ENCODE data around the gene STK11IP. TPM values are rescaled to one million over a fixed set of nuclear protein-coding genes. Genes with fewer than 3 reads are reported as not detected.
A peak's percentile ranks its signal among the peaks of the same experiment; 100 is the strongest.

STK11IP gene
- total RNA-seq, 1 experiment from 2014 or later = 29.3 TPM

DNA sequence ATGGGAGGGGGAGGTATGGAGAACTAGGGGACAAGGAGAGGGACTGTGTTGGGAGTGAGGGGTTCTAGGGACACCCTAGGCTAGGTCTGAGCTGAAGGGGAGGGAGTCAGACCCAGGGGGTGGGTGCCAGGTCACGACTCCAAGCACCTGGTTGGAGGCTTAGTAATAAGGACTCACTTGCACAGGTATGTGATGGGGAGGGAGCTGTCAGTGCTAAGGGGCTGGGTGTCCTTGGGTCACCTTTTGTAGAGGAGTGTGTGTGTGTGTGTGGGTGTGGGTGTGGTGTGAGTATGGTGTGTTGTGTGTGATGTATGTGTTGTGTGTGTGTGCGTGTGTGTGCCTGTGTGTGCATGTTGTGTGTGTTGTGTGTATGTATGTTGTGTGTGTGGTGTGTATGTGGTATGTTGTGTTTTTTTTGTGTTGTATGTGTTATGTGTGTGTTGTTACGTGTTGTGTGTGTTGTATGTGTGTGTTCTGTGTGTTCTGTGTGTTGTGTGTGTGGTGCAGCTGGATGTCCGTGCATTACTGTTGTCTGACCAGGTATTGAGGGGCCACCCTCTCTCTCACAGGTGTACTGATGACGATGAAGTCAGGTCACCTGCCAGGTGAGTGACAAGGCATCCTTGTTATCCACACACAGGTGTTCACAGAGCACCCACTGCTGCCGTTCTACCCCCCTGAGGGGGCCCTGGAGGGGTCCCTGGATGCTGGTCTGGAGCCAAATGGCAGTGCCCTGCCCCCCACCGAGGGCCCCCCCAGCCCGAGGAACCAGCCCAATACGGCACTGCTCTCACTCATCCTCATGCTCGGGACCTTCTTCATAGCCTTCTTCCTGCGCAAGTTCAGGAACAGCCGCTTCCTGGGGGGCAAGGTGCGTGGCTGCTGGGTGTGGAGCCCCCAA, 39.5 kb downstream of the STK11IP start:
- intact Hi-C loops (cut with micrococcal nuclease; ENCODE audit: unreplicated experiment) = no loop called here
- CTCF ChIA-PET = interaction anchor here (1.8 kb wide), 1 partner anchor 52 kb away, joined by 7 read pairs; no protein-coding TSS in a partner anchor
- no TSS peak for BruUV-seq (replicated peaks)
- H3K27ac Mint-ChIP-seq (ENCODE audit: unreplicated experiment) = no peak overlapping the region
- no peaks in the 10 kb centered on the region for H3K27me3 Mint-ChIP-seq (ENCODE audit: unreplicated experiment)
- DNase-seq = no peak
- TF ChIP-seq, protein P1, sequence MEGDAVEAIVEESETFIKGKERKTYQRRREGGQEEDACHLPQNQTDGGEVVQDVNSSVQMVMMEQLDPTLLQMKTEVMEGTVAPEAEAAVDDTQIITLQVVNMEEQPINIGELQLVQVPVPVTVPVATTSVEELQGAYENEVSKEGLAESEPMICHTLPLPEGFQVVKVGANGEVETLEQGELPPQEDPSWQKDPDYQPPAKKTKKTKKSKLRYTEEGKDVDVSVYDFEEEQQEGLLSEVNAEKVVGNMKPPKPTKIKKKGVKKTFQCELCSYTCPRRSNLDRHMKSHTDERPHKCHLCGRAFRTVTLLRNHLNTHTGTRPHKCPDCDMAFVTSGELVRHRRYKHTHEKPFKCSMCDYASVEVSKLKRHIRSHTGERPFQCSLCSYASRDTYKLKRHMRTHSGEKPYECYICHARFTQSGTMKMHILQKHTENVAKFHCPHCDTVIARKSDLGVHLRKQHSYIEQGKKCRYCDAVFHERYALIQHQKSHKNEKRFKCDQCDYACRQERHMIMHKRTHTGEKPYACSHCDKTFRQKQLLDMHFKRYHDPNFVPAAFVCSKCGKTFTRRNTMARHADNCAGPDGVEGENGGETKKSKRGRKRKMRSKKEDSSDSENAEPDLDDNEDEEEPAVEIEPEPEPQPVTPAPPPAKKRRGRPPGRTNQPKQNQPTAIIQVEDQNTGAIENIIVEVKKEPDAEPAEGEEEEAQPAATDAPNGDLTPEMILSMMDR (IDR thresholded peaks at IDR 0.05; ENCODE audit: unreplicated experiment) = no peak
- H3K4me1 Mint-ChIP-seq (ENCODE audit: low read depth, unreplicated experiment) = peaks cover 6% of the 10 kb centered on the region
- peaks cover 4% of the 10 kb centered on the region for H3K36me3 Mint-ChIP-seq (ENCODE audit: insufficient read depth, unreplicated experiment)
- no peaks in the 10 kb centered on the region for H3K9me3 Mint-ChIP-seq (ENCODE audit: low read depth, unreplicated experiment)
- H3K4me3 Mint-ChIP-seq (ENCODE audit: low read depth, unreplicated experiment) = no peak overlapping the region

DNA sequence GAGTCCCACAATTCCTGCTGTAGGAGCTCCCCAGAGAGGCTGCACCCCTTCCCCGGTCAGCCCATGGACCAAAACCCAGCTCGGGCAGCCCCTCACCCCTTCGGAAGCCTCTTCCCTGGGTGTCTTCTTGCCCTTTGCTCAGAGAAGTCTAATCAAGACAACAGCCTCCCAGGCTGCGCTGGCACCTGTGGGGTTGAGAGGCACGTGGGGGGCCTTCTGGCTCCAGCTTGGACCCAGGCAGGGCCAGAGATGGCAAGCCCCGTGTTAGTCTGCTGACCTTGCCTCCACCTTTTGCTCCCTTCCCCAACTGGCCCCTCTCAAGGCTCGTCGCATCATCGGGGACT, 40.2 kb downstream of the STK11IP start:
- no peak overlapping the region for H3K27ac Mint-ChIP-seq (ENCODE audit: unreplicated experiment)
- intact Hi-C loops (cut with micrococcal nuclease; ENCODE audit: unreplicated experiment) = no loop called here
- TF ChIP-seq, protein P1 (IDR thresholded peaks at IDR 0.05; ENCODE audit: unreplicated experiment) = no peak
- H3K9me3 Mint-ChIP-seq (ENCODE audit: low read depth, unreplicated experiment) = no peaks in the 10 kb centered on the region
- DNase-seq = no peak
- H3K4me3 Mint-ChIP-seq (ENCODE audit: low read depth, unreplicated experiment) = no peak overlapping the region
- H3K27me3 Mint-ChIP-seq (ENCODE audit: unreplicated experiment) = no peaks in the 10 kb centered on the region
- peaks cover 10% of the 10 kb centered on the region for H3K36me3 Mint-ChIP-seq (ENCODE audit: insufficient read depth, unreplicated experiment)
- CTCF ChIA-PET = interaction anchor here (1.8 kb wide), 1 partner anchor 52 kb away, joined by 7 read pairs; no protein-coding TSS in a partner anchor
- peaks cover 12% of the 10 kb centered on the region for H3K4me1 Mint-ChIP-seq (ENCODE audit: low read depth, unreplicated experiment)
- BruUV-seq (replicated peaks) = no TSS peak

DNA sequence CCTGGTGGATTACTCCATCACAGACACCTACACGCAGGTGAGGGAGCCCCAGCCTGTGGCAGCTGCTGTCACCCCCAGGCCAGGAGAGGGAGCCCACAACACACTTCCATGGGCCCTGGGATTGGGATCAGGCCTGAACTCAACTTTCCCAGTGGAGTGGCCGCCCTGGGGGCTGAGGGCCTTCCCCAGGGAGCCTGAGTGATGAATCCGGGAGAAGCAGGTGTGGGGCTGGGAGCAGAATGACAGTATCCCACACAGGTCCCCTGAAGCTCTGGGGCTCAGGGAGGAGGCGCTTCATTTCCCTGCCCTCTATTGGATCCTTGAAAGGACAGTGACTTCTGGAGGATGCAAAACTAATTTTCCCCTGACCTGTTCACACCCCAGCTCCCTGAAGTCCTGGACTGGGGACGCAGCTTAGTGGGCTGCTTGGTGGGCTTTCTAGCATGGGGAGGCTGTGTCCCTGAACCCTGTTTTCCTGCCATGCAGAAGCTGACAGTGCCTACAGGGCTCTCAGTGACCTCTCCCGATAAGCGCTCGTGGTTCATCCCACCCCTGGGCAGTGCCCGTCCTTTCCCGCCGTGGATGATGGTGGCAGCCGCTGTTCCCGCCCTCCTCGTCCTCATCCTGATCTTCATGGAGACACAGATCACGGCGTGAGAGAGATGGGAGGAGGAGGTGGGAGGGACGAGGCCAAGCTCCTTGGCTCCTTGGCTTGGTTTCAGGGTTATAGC, 40.7 kb downstream of the STK11IP start:
- Mint-ChIP-seq H3K36me3 (ENCODE audit: insufficient read depth, unreplicated experiment) (peaks cover 10% of the 10 kb centered on the region), H3K27me3 (ENCODE audit: unreplicated experiment) (no peaks in the 10 kb centered on the region), H3K9me3 (ENCODE audit: low read depth, unreplicated experiment) (no peaks in the 10 kb centered on the region), H3K4me3 (ENCODE audit: low read depth, unreplicated experiment) (no peak overlapping the region), H3K27ac (ENCODE audit: unreplicated experiment) (no peak overlapping the region), H3K4me1 (ENCODE audit: low read depth, unreplicated experiment) (peaks cover 15% of the 10 kb centered on the region)
- intact Hi-C loops (cut with micrococcal nuclease; ENCODE audit: unreplicated experiment) = no loop called here
- CTCF ChIA-PET = interaction anchor here (1.8 kb wide), 1 partner anchor 51 kb away, joined by 7 read pairs; no protein-coding TSS in a partner anchor
- BruUV-seq (replicated peaks) = no TSS peak
- TF ChIP-seq, protein P1 (IDR thresholded peaks at IDR 0.05; ENCODE audit: unreplicated experiment) = no peak
- peak; percentile 48 for DNase-seq

DNA sequence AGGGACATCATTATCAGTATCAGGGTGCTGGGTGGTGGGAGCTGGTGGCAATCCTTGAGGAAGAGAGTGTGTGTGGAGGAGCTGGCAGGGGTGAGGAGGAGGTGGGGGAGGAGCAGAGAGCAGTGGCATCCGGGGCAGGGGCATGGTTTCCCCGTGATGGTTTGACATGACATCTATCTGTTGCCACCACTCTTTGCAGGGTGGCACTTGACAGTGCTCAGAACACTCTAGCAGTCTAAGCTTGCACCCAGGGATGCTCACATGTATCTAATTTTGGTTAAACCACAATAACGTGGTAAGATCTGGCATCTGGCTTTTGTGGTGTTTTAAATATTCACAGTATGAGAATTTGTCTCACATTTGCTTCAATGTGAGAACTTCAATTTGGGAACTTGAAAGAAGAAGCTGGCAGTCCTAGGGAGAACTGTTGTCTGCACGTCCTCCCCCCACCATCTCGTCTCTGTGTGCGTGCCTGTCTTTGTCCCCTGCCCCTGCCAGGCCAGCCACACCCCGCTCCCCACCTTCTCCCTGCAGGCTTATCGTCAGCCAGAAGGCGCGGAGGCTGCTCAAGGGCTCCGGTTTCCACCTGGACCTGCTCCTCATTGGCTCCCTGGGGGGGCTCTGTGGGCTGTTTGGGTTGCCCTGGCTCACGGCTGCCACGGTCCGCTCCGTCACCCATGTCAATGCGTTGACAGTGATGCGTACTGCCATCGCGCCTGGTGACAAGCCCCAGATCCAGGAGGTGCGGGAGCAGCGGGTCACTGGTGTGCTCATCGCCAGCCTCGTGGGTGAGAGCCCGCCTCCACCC, 41.5 kb downstream of the STK11IP start:
- Mint-ChIP-seq H3K4me3 (ENCODE audit: low read depth, unreplicated experiment) (no peak overlapping the region), H3K9me3 (ENCODE audit: low read depth, unreplicated experiment) (no peaks in the 10 kb centered on the region), H3K27ac (ENCODE audit: unreplicated experiment) (no peak overlapping the region), H3K36me3 (ENCODE audit: insufficient read depth, unreplicated experiment) (peaks cover 12% of the 10 kb centered on the region), H3K4me1 (ENCODE audit: low read depth, unreplicated experiment) (peaks cover 15% of the 10 kb centered on the region), H3K27me3 (ENCODE audit: unreplicated experiment) (no peaks in the 10 kb centered on the region)
- intact Hi-C loops (cut with micrococcal nuclease; ENCODE audit: unreplicated experiment) = no loop called here
- TF ChIP-seq, protein P1 (IDR thresholded peaks at IDR 0.05; ENCODE audit: unreplicated experiment) = no peak
- DNase-seq = no peak
- no TSS peak for BruUV-seq (replicated peaks)
- CTCF ChIA-PET = interaction anchor here (1.8 kb wide), 1 partner anchor 50 kb away, joined by 7 read pairs; no protein-coding TSS in a partner anchor
